ENCODE data around the gene RANBP17.

RANBP17 gene

DNA sequence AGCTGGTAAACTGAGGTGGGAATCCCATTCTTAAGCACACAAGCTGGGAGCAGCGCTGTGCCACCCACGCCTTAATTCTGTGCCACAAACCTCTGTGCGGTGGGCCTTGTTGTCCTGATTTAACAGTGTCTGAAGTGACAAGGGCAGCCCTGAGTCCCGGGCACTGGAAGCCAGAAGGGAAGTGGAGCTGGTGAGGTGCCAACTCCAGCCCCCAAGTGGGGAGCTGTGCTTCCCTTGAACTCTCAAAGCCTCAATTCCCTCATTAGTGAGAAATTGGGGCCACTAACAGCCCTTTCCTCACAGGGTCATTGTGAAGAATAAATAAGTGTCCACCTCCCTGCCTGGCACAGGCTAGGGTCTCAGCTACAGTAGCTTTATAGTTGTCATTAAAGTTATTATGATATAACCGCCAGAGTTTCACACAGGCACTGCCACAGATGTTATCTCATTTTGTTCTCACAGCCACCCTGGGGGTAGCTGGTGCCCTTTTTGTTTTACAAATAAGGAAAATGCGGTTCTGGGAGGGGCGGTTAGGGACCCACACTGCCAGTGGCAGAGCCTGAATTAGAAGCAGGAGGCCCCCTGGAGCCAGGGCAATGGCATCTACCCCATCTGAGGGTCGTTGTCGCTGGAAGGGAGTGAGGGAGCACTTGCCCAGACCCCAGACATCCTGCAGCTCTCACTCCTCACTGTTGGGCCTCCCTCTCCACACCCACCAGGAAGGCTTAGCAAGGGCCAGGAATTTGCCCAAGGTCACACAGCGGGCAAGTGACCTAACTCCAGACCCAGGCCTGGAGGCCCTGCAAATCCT is 445.2 kb downstream of the RANBP17 start:
- TF ChIP-seq, protein P1, sequence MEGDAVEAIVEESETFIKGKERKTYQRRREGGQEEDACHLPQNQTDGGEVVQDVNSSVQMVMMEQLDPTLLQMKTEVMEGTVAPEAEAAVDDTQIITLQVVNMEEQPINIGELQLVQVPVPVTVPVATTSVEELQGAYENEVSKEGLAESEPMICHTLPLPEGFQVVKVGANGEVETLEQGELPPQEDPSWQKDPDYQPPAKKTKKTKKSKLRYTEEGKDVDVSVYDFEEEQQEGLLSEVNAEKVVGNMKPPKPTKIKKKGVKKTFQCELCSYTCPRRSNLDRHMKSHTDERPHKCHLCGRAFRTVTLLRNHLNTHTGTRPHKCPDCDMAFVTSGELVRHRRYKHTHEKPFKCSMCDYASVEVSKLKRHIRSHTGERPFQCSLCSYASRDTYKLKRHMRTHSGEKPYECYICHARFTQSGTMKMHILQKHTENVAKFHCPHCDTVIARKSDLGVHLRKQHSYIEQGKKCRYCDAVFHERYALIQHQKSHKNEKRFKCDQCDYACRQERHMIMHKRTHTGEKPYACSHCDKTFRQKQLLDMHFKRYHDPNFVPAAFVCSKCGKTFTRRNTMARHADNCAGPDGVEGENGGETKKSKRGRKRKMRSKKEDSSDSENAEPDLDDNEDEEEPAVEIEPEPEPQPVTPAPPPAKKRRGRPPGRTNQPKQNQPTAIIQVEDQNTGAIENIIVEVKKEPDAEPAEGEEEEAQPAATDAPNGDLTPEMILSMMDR (IDR thresholded peaks at IDR 0.05; ENCODE audit: borderline replicate concordance, insufficient read depth, low read depth, low read length): no peak
- H3K4me3 ChIP-seq (ENCODE audit: low read depth, low read length): no peak overlapping the region

DNA sequence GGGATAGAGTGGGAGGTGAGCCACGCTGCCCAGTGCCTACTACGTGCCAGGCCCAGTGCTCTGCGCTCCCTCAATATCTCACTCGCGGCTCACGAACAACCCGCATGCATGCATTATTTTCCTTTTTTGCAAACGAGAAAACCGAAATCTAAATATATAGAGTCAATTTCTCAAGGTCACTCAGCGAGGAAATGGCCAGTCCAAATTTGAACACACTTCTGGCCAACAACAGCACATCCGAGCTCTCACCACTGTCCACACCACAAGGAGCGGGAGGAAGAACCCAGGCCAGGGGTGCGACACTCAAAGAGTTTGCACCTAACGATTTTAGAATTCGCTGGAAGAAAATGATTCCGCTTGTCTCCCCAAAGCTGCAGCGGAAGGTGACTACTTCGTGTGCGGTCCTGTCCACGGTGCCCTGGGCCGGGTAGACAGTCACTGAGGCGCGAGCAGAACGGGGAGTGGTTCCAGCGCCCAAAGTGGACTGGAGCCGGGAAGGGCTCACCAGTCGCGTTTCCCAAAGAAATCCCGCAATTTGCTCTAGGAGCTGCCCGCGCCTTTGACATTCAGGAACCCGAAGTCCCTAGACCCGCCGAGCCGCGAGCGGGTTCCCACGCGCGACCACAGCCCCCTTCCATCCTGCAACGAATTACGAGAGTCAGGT is 446.1 kb downstream of the RANBP17 start:
- TF ChIP-seq, protein P1 (IDR thresholded peaks at IDR 0.05; ENCODE audit: borderline replicate concordance, insufficient read depth, low read depth, low read length): no peak
- no peak overlapping the region for H3K4me3 ChIP-seq (ENCODE audit: low read depth, low read length)

DNA sequence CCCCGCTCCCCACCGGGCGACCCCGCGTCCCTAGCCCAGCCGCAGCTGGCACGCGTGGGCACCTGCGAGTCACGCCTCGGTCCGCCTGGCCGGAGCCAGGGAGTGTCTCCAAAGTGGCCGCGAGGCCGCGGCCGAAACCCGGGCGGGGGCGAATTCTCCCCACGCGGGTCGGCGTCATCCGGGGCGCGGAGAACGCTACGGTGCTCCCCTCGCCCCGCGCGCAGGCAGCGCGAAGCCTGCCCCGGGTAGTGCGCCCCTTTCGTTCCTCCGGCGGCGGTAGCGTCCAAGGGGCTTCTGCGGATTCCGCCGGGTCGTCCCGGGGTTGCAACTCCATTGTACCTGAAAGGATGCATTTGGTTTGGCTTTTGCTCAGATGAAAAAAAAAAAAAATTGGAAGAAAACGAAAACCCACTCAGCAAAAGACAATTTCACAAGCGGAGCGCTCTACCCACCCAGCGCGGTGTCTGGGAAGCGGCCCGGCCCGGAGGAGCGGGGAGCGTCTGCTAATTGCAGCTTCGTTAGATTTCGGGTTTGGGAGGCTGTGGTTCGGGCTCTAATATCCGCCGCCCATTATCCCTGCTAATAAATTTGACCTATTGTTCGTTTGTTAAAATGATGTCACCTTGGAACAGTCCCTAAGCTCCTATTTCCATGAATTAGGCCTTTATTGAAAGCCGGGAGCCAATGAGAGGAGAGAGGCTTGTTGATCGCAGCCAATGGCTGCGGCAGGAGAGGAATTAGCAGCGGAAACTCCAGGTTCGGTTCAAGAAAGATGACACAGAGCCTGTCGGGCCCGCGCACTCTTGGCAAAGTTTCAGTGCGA is 446.8 kb downstream of the RANBP17 start, which contains the start of gene TLX3:
Gene TLX3, plus strand, starts transcription at position 796 of the 823 bp plus-strand sequence. CDS start 118 bp downstream, outside the sequence.
- H3K4me3 ChIP-seq (ENCODE audit: low read depth, low read length): no peak within 1 kb of the TSS
- TF ChIP-seq, protein P1 (IDR thresholded peaks at IDR 0.05; ENCODE audit: borderline replicate concordance, insufficient read depth, low read depth, low read length): no peak

DNA sequence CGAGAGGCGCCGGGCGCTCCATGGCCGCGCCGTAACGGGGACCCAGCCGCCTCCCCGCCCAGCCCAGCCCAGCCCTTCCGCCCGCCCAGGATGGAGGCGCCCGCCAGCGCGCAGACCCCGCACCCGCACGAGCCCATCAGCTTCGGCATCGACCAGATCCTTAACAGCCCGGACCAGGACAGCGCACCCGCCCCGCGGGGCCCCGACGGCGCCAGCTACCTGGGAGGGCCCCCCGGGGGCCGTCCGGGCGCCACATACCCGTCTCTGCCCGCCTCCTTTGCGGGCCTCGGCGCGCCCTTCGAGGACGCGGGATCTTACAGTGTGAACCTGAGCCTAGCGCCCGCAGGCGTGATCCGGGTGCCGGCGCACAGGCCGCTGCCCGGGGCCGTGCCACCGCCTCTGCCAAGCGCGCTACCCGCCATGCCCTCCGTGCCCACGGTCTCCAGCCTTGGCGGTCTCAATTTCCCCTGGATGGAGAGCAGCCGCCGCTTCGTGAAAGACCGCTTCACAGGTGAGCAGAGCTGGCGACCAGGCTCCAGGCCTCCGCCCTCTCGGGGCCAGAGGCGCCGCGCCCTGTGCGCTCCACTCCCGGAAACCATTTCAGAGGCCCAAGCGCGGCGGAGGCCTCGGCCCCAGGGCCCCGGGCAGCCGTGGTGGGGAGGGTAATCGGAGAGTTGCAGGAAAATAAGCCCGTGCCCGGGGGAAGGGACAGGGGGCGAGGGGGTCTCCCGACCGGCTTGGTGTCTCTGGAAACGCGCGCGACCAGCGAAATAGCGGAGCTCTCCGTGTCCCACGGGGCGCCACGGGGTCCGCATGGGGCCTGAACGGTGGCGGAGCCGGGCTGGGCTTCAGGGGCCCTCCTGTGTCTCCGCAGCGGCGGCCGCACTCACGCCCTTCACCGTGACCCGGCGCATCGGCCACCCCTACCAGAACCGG is 447.7 kb downstream of the RANBP17 start:
- H3K4me3 ChIP-seq (ENCODE audit: low read depth, low read length): no peak overlapping the region
- TF ChIP-seq, protein P1 (IDR thresholded peaks at IDR 0.05; ENCODE audit: borderline replicate concordance, insufficient read depth, low read depth, low read length): no peak

DNA sequence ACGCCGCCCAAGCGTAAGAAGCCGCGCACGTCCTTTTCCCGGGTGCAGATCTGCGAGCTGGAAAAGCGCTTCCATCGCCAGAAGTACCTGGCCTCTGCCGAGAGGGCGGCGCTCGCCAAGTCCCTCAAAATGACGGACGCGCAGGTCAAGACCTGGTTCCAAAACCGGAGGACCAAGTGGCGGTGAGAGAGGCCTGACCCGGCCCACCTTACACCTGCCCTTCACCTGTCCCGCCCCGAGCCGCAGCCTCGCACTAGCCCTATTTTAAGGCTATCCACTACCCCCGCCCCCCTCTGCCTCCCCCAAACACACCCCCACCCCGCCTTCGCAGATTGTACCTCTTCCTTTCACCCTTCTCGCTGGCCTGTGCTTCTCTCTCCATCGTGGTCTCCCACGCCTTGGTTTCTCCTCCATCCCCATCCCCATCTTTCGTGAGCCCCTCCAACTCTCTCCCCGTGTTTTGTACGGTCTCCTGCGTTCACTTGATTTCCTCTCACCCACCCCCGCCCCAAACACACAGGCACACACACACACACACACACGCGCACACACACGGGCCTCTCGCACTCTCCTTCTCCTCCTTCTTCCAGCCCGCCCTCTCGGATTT is 448.5 kb downstream of the RANBP17 start:
- H3K4me3 ChIP-seq (ENCODE audit: low read depth, low read length): no peak overlapping the region
- TF ChIP-seq, protein P1 (IDR thresholded peaks at IDR 0.05; ENCODE audit: borderline replicate concordance, insufficient read depth, low read depth, low read length): peak; percentile 40

DNA sequence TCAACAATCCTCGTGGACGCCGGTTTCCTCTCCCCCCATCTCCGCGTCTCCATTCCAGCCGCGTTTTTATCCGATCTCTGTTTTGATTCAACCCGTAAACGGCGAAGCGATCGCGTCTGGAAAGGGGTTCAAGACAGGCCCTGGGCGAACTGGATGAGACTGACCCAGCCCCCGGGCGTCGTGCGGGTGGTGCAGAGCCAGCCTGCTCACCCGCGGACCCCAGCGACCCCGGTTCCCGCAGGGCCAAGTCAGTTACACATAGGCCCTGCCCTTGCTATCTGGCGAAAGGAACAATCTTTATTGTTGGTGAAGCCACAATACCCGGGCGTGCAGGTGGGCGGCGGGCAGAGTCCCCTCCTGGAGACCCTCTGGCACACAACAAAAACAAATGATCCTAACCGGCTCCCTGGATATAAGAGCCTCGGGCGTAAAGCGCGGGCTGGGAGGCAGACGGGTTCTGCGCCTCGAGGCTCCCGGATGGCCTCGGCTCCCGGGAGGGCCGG is 449.1 kb downstream of the RANBP17 start:
- no peak overlapping the region for H3K4me3 ChIP-seq (ENCODE audit: low read depth, low read length)

More for the DNA sequence above, 449.1 kb downstream of the RANBP17 start:
- TF ChIP-seq, protein P1 (IDR thresholded peaks at IDR 0.05; ENCODE audit: borderline replicate concordance, insufficient read depth, low read depth, low read length): no peak

All from GM12875 (cell line).